OCI-LY1 (cell line): ENCODE measurements around the gene SEC23IP.

Experiments used
- CTCF ChIP-seq: fragments of 200-600 bp; sonication (generic), shearing (Covaris generic); IDR thresholded peaks from 2 replicates; pipeline ENCODE4 v1.5.1; 2017; ENCODE audit warnings: mild to moderate bottlenecking, antibody characterized with exemption, low read length, moderate library complexity, mixed read lengths
- EZH2 ChIP-seq: fragments of 200-600 bp; sonication (generic), shearing (Covaris generic); IDR thresholded peaks from 2 replicates; pipeline ENCODE4 v1.8.0; 2017; ENCODE audit warnings: borderline replicate concordance, mixed run types, mild to moderate bottlenecking, antibody characterized with exemption, low read length, moderate library complexity, mixed read lengths

GRCh38 chr10:119849944-119850343 is 42.6 kb upstream of the SEC23IP start:
- no peak for TF ChIP-seq CTCF
- no peak for TF ChIP-seq EZH2
